Measurements from ENCODE around the gene COL5A1. TPM values are rescaled to one million over a fixed set of nuclear protein-coding genes. Genes with fewer than 3 reads are reported as not detected.
A peak's percentile ranks its signal among the peaks of the same experiment; 100 is the strongest.

COL5A1 gene
- total and polyA plus RNA-seq, 2 experiments from 2014 or later = 211 to 812 TPM

GRCh38 chr9:134623258-134624066 lies 18.1 kb upstream of the COL5A1 start:
- no peak for TF ChIP-seq EZH2 (IDR thresholded peaks at IDR 0.05; ENCODE audit: insufficient read depth, poor library complexity, severe bottlenecking)
- TF ChIP-seq EZH2phosphoT487 (IDR thresholded peaks at IDR 0.05; ENCODE audit: insufficient read depth, low read depth) = no peak
- peaks cover 44% of the 10 kb centered on the region for H3F3A ChIP-seq (ENCODE audit: insufficient read depth)
- WGBS, 2 experiments (ENCODE audit: low coverage in 1 of 2, low lambda C conversion rate in 2 of 2, missing lambda C conversion rate in 2 of 2) = 40 to 41% methylated on average over 29 of the region's 29 CpGs
- H3K9me2 ChIP-seq (ENCODE audit: insufficient read depth) = no peaks in the 10 kb centered on the region
- in situ Hi-C loops (cut with MboI) = no loop called here
- H3K9ac ChIP-seq = peak overlapping the region; percentile 79
- peaks cover 47% of the 10 kb centered on the region for H3K4me1 ChIP-seq (ENCODE audit: insufficient read depth)
- peak overlapping the region; percentile 38; the same call in 1 of the 2 replicates for H3K4me3 ChIP-seq
- peak overlapping the region; percentile 67 for H2AFZ ChIP-seq
- peak overlapping the region; percentile 59 for H3K4me2 ChIP-seq (ENCODE audit: unreplicated experiment)
- H3K36me3 ChIP-seq (ENCODE audit: low read depth) = no peaks in the 10 kb centered on the region
- peak; percentile 93 for DNase-seq
- H3K9me3 ChIP-seq (ENCODE audit: low read depth) = no peaks in the 10 kb centered on the region
- peak overlapping the region; percentile 97 for H3K27ac ChIP-seq
- H4K20me1 ChIP-seq (ENCODE audit: insufficient read depth) = no peaks in the 10 kb centered on the region
- no peaks in the 10 kb centered on the region for H3K27me3 ChIP-seq (replicated peaks; ENCODE audit: insufficient read depth)
- no peaks in the 10 kb centered on the region for H3K79me2 ChIP-seq (ENCODE audit: insufficient read depth)

- peak; percentile 91 for DNase-seq
- H3K4me2 ChIP-seq (ENCODE audit: unreplicated experiment) = peak overlapping the region; percentile 59
These were observed 17.4 kb upstream of the COL5A1 start for GRCh38 chr9:134624137-134624591.

GRCh38 chr9:134624621-134625181 lies 16.9 kb upstream of the COL5A1 start:
- H3K9ac ChIP-seq = peak overlapping the region; percentile 79
- H3K27me3 ChIP-seq (replicated peaks; ENCODE audit: insufficient read depth) = no peaks in the 10 kb centered on the region
- H3K9me3 ChIP-seq (ENCODE audit: low read depth) = no peaks in the 10 kb centered on the region
- H4K20me1 ChIP-seq (ENCODE audit: insufficient read depth) = no peaks in the 10 kb centered on the region
- H3K4me1 ChIP-seq (ENCODE audit: insufficient read depth) = peaks cover 47% of the 10 kb centered on the region
- peak overlapping the region; percentile 38; the same call in 1 of the 2 replicates for H3K4me3 ChIP-seq
- in situ Hi-C loops (cut with MboI) = no loop called here
- no peaks in the 10 kb centered on the region for H3K9me2 ChIP-seq (ENCODE audit: insufficient read depth)
- TF ChIP-seq EZH2 (IDR thresholded peaks at IDR 0.05; ENCODE audit: insufficient read depth, poor library complexity, severe bottlenecking) (no peak), EZH2phosphoT487 (IDR thresholded peaks at IDR 0.05; ENCODE audit: insufficient read depth, low read depth) (no peak)
- H2AFZ ChIP-seq = no peak overlapping the region
- no peaks in the 10 kb centered on the region for H3K79me2 ChIP-seq (ENCODE audit: insufficient read depth)
- peak; percentile 98 for DNase-seq
- H3K4me2 ChIP-seq (ENCODE audit: unreplicated experiment) = peak overlapping the region; percentile 59
- WGBS, 2 experiments (ENCODE audit: low coverage in 1 of 2, low lambda C conversion rate in 2 of 2, missing lambda C conversion rate in 2 of 2) = 20 to 25% methylated on average over 7 of the region's 7 CpGs
- peaks cover 44% of the 10 kb centered on the region for H3F3A ChIP-seq (ENCODE audit: insufficient read depth)
- peak overlapping the region; percentile 97 for H3K27ac ChIP-seq
- no peaks in the 10 kb centered on the region for H3K36me3 ChIP-seq (ENCODE audit: low read depth)

More at GRCh38 chr9:134624137-134624591, 17.4 kb upstream of the COL5A1 start:
- H3K27ac ChIP-seq = peak overlapping the region; percentile 97
- 28 to 32% methylated on average over 14 of the region's 14 CpGs for WGBS, 2 experiments (ENCODE audit: low coverage in 1 of 2, low lambda C conversion rate in 2 of 2, missing lambda C conversion rate in 2 of 2)
- no peaks in the 10 kb centered on the region for H3K9me3 ChIP-seq (ENCODE audit: low read depth)
- peak overlapping the region; percentile 38 for H3K4me3 ChIP-seq
- H3K36me3 ChIP-seq (ENCODE audit: low read depth) = no peaks in the 10 kb centered on the region
- H3F3A ChIP-seq (ENCODE audit: insufficient read depth) = peaks cover 44% of the 10 kb centered on the region
- H3K27me3 ChIP-seq (replicated peaks; ENCODE audit: insufficient read depth) = no peaks in the 10 kb centered on the region
- no peaks in the 10 kb centered on the region for H4K20me1 ChIP-seq (ENCODE audit: insufficient read depth)
- no peak overlapping the region for H2AFZ ChIP-seq
- peak overlapping the region; percentile 79 for H3K9ac ChIP-seq
- in situ Hi-C loops (cut with MboI) = no loop called here
- no peak for TF ChIP-seq EZH2 (IDR thresholded peaks at IDR 0.05; ENCODE audit: insufficient read depth, poor library complexity, severe bottlenecking)
- no peak for TF ChIP-seq EZH2phosphoT487 (IDR thresholded peaks at IDR 0.05; ENCODE audit: insufficient read depth, low read depth)
- no peaks in the 10 kb centered on the region for H3K9me2 ChIP-seq (ENCODE audit: insufficient read depth)
- H3K4me1 ChIP-seq (ENCODE audit: insufficient read depth) = peaks cover 47% of the 10 kb centered on the region
- no peaks in the 10 kb centered on the region for H3K79me2 ChIP-seq (ENCODE audit: insufficient read depth)

GRCh38 chr9:134625361-134626068 lies 16.1 kb upstream of the COL5A1 start:
- H3K27ac ChIP-seq = peak overlapping the region; percentile 97
- TF ChIP-seq EZH2 (IDR thresholded peaks at IDR 0.05; ENCODE audit: insufficient read depth, poor library complexity, severe bottlenecking) = no peak
- TF ChIP-seq EZH2phosphoT487 (IDR thresholded peaks at IDR 0.05; ENCODE audit: insufficient read depth, low read depth) = no peak
- 46 to 51% methylated on average over 22 of the region's 22 CpGs for WGBS, 2 experiments (ENCODE audit: low coverage in 1 of 2, low lambda C conversion rate in 2 of 2, missing lambda C conversion rate in 2 of 2)
- no peaks in the 10 kb centered on the region for H3K79me2 ChIP-seq (ENCODE audit: insufficient read depth)
- peaks cover 44% of the 10 kb centered on the region for H3F3A ChIP-seq (ENCODE audit: insufficient read depth)
- DNase-seq = peak; percentile 65
- H3K9ac ChIP-seq = peak overlapping the region; percentile 79
- H3K9me2 ChIP-seq (ENCODE audit: insufficient read depth) = no peaks in the 10 kb centered on the region
- peak overlapping the region; percentile 33; the same call in 1 of the 2 replicates for H3K4me3 ChIP-seq
- in situ Hi-C loops (cut with MboI) = no loop called here
- H3K9me3 ChIP-seq (ENCODE audit: low read depth) = no peaks in the 10 kb centered on the region
- H3K27me3 ChIP-seq (replicated peaks; ENCODE audit: insufficient read depth) = no peaks in the 10 kb centered on the region
- peaks cover 47% of the 10 kb centered on the region for H3K4me1 ChIP-seq (ENCODE audit: insufficient read depth)
- no peaks in the 10 kb centered on the region for H3K36me3 ChIP-seq (ENCODE audit: low read depth)
- H2AFZ ChIP-seq = peak overlapping the region; percentile 49
- no peaks in the 10 kb centered on the region for H4K20me1 ChIP-seq (ENCODE audit: insufficient read depth)
- peak overlapping the region; percentile 47 for H3K4me2 ChIP-seq (ENCODE audit: unreplicated experiment)
